Measurements from ENCODE around the gene USP46. TPM values are rescaled to one million over a fixed set of nuclear protein-coding genes. Genes with fewer than 3 reads are reported as not detected.

Gene USP46
- 1 to 10 TPM; 1.2 to 5.2 (median 1.8) TPM for polyA plus RNA-seq (ENCODE audit: low read depth in 6 of 6)

GRCh38 chr4:52659001-52659721, at the start of gene USP46:
Gene USP46, minus strand, starts transcription at chr4:52659301. Its CDS starts 151 bp downstream, at chr4:52659150.
- Mint-ChIP-seq H3K4me3 (peak within 1 kb of the TSS; percentile 87 to 96 (median 92)), H3K36me3 (peaks cover 0 to 7% of the 10 kb centered on the region in 2 donors), H3K9me3 (no peaks in the 10 kb centered on the region), H3K4me1 (peaks cover 8 to 31% (median 18%) of the 10 kb centered on the region in 3 donors), H3K27ac (peak within 1 kb of the TSS in 5 of 6 donors; percentile 69 to 92 (median 90)), H3K27me3 (peaks cover 0 to 3% (median 0%) of the 10 kb centered on the region in 3 donors)
- DNase-seq (peak; percentile 39), ATAC-seq (ENCODE audit: low read depth in 2 of 2) (peak; percentile 78 to 80)

- peaks cover 7 to 22% (median 8%) of the 10 kb centered on the region in 3 donors for H3K4me1 Mint-ChIP-seq
- H3K27me3 Mint-ChIP-seq: no peaks in the 10 kb centered on the region
- no peak for ATAC-seq (ENCODE audit: low read depth in 2 of 2)
- DNase-seq: no peak
- no peak overlapping the region for H3K27ac Mint-ChIP-seq
- H3K9me3 Mint-ChIP-seq: peaks cover 0 to 6% (median 0%) of the 10 kb centered on the region in 7 donors
- no peak overlapping the region for H3K4me3 Mint-ChIP-seq
- no peaks in the 10 kb centered on the region for H3K36me3 Mint-ChIP-seq
These were observed 45.6 kb upstream of the USP46 start for GRCh38 chr4:52704661-52705060.

- Mint-ChIP-seq H3K4me1 (peaks cover 2 to 17% (median 3%) of the 10 kb centered on the region in 3 donors), H3K4me3 (no peak overlapping the region), H3K36me3 (no peaks in the 10 kb centered on the region), H3K27ac (peak overlapping the region in 1 of 6 donors; percentile 72), H3K9me3 (peaks cover 0 to 2% (median 0%) of the 10 kb centered on the region in 7 donors), H3K27me3 (no peaks in the 10 kb centered on the region)
- ATAC-seq (ENCODE audit: low read depth in 2 of 2): no peak
- DNase-seq: no peak
These were observed 45.0 kb upstream of the USP46 start for GRCh38 chr4:52704133-52704532.

GRCh38 chr4:52701207-52701606, 42.1 kb upstream of the USP46 start:
- peak; percentile 11 for DNase-seq
- H3K27ac Mint-ChIP-seq: no peak overlapping the region
- H3K36me3 Mint-ChIP-seq: no peaks in the 10 kb centered on the region

GRCh38 chr4:52694936-52695335, 35.8 kb upstream of the USP46 start:
- Mint-ChIP-seq H3K36me3 (peaks cover 6 to 31% of the 10 kb centered on the region in 2 donors), H3K27me3 (peaks cover 0 to 23% (median 5%) of the 10 kb centered on the region in 3 donors), H3K4me3 (no peak overlapping the region), H3K27ac (no peak overlapping the region), H3K4me1 (peaks cover 0 to 6% (median 4%) of the 10 kb centered on the region in 3 donors), H3K9me3 (peaks cover 7 to 35% (median 26%) of the 10 kb centered on the region in 7 donors)
- no peak for DNase-seq
- no peak for ATAC-seq (ENCODE audit: low read depth in 2 of 2)

More at GRCh38 chr4:52701207-52701606, 42.1 kb upstream of the USP46 start:
- H3K4me3 Mint-ChIP-seq: no peak overlapping the region
- H3K4me1 Mint-ChIP-seq: peaks cover 0 to 18% (median 4%) of the 10 kb centered on the region in 3 donors
- H3K27me3 Mint-ChIP-seq: no peaks in the 10 kb centered on the region
- ATAC-seq (ENCODE audit: low read depth in 2 of 2): peak; percentile 80 to 92
- no peaks in the 10 kb centered on the region for H3K9me3 Mint-ChIP-seq

GRCh38 chr4:52693492-52693891, 34.4 kb upstream of the USP46 start:
- Mint-ChIP-seq H3K36me3 (peaks cover 6 to 31% of the 10 kb centered on the region in 2 donors), H3K4me1 (peaks cover 0 to 6% (median 4%) of the 10 kb centered on the region in 3 donors), H3K27ac (no peak overlapping the region), H3K9me3 (peaks cover 7 to 35% (median 26%) of the 10 kb centered on the region in 7 donors), H3K27me3 (peaks cover 0 to 23% (median 5%) of the 10 kb centered on the region in 3 donors), H3K4me3 (no peak overlapping the region)
- ATAC-seq (ENCODE audit: low read depth in 2 of 2) (no peak), DNase-seq (no peak)

GRCh38 chr4:52689096-52689495, 30.0 kb upstream of the USP46 start:
- H3K4me3 Mint-ChIP-seq: no peak overlapping the region
- no peak for DNase-seq
- peaks cover 3 to 20% (median 10%) of the 10 kb centered on the region in 3 donors for H3K27me3 Mint-ChIP-seq
- H3K36me3 Mint-ChIP-seq: peaks cover 10 to 30% of the 10 kb centered on the region in 2 donors
- H3K4me1 Mint-ChIP-seq: no peaks in the 10 kb centered on the region
- ATAC-seq (ENCODE audit: low read depth in 2 of 2): no peak
- H3K9me3 Mint-ChIP-seq: peaks cover 7 to 25% (median 16%) of the 10 kb centered on the region in 7 donors
- no peak overlapping the region for H3K27ac Mint-ChIP-seq

GRCh38 chr4:52687696-52688095, 28.6 kb upstream of the USP46 start:
- DNase-seq (no peak), ATAC-seq (ENCODE audit: low read depth in 2 of 2) (no peak)
- no peak overlapping the region for H3K27ac Mint-ChIP-seq
- no peak overlapping the region for H3K4me3 Mint-ChIP-seq
- H3K36me3 Mint-ChIP-seq: peaks cover 10 to 16% of the 10 kb centered on the region in 2 donors
- H3K4me1 Mint-ChIP-seq: no peaks in the 10 kb centered on the region
- peaks cover 0 to 12% (median 8%) of the 10 kb centered on the region in 7 donors for H3K9me3 Mint-ChIP-seq
- peaks cover 3 to 14% (median 10%) of the 10 kb centered on the region in 3 donors for H3K27me3 Mint-ChIP-seq

GRCh38 chr4:52685316-52685715, 26.2 kb upstream of the USP46 start:
- Mint-ChIP-seq H3K4me1 (no peaks in the 10 kb centered on the region), H3K4me3 (peak overlapping the region in 1 of 8 donors; percentile 10), H3K27me3 (peaks cover 3 to 15% (median 4%) of the 10 kb centered on the region in 3 donors), H3K27ac (no peak overlapping the region), H3K36me3 (peaks cover 4 to 6% of the 10 kb centered on the region in 2 donors), H3K9me3 (peaks cover 0 to 2% (median 0%) of the 10 kb centered on the region in 7 donors)
- ATAC-seq (ENCODE audit: low read depth in 2 of 2): no peak
- DNase-seq: no peak

- peaks cover 3 to 15% (median 4%) of the 10 kb centered on the region in 3 donors for H3K27me3 Mint-ChIP-seq
- no peak for ATAC-seq (ENCODE audit: low read depth in 2 of 2)
These were observed 25.8 kb upstream of the USP46 start for GRCh38 chr4:52684896-52685295.

GRCh38 chr4:52680381-52680780, 21.3 kb upstream of the USP46 start:
- DNase-seq (no peak), ATAC-seq (ENCODE audit: low read depth in 2 of 2) (no peak)
- H3K4me3 Mint-ChIP-seq: no peak overlapping the region
- no peak overlapping the region for H3K27ac Mint-ChIP-seq
- H3K36me3 Mint-ChIP-seq: peaks cover 3 to 4% of the 10 kb centered on the region in 2 donors
- H3K4me1 Mint-ChIP-seq: no peaks in the 10 kb centered on the region
- peaks cover 0 to 2% (median 0%) of the 10 kb centered on the region in 7 donors for H3K9me3 Mint-ChIP-seq
- peaks cover 0 to 19% (median 4%) of the 10 kb centered on the region in 3 donors for H3K27me3 Mint-ChIP-seq

More at GRCh38 chr4:52684896-52685295, 25.8 kb upstream of the USP46 start:
- no peak for DNase-seq
- Mint-ChIP-seq H3K27ac (no peak overlapping the region), H3K4me1 (no peaks in the 10 kb centered on the region), H3K36me3 (peaks cover 4 to 6% of the 10 kb centered on the region in 2 donors), H3K4me3 (no peak overlapping the region), H3K9me3 (peaks cover 0 to 2% (median 0%) of the 10 kb centered on the region in 7 donors)

GRCh38 chr4:52676536-52676935, 17.4 kb upstream of the USP46 start:
- Mint-ChIP-seq H3K9me3 (peaks cover 0 to 8% (median 4%) of the 10 kb centered on the region in 7 donors), H3K27me3 (peaks cover 0 to 15% (median 4%) of the 10 kb centered on the region in 3 donors), H3K36me3 (no peaks in the 10 kb centered on the region), H3K4me3 (no peak overlapping the region), H3K4me1 (no peaks in the 10 kb centered on the region), H3K27ac (no peak overlapping the region)
- no peak for DNase-seq
- no peak for ATAC-seq (ENCODE audit: low read depth in 2 of 2)

GRCh38 chr4:52675111-52675510, 16.0 kb upstream of the USP46 start:
- no peaks in the 10 kb centered on the region for H3K36me3 Mint-ChIP-seq
- peaks cover 0 to 15% (median 4%) of the 10 kb centered on the region in 3 donors for H3K27me3 Mint-ChIP-seq
- H3K4me3 Mint-ChIP-seq: no peak overlapping the region
- ATAC-seq (ENCODE audit: low read depth in 2 of 2) (no peak), DNase-seq (no peak)
- H3K4me1 Mint-ChIP-seq: no peaks in the 10 kb centered on the region
- H3K9me3 Mint-ChIP-seq: peaks cover 0 to 8% (median 4%) of the 10 kb centered on the region in 7 donors
- no peak overlapping the region for H3K27ac Mint-ChIP-seq

- H3K27me3 Mint-ChIP-seq: peaks cover 17 to 36% (median 22%) of the 10 kb centered on the region in 3 donors
- H3K4me3 Mint-ChIP-seq: no peak overlapping the region
- H3K4me1 Mint-ChIP-seq: no peaks in the 10 kb centered on the region
These were observed 11.6 kb upstream of the USP46 start for GRCh38 chr4:52670739-52671138.

More at GRCh38 chr4:52670739-52671138, 11.6 kb upstream of the USP46 start:
- Mint-ChIP-seq H3K27ac (no peak overlapping the region), H3K9me3 (peaks cover 0 to 8% (median 4%) of the 10 kb centered on the region in 7 donors), H3K36me3 (no peaks in the 10 kb centered on the region)
- DNase-seq (no peak), ATAC-seq (ENCODE audit: low read depth in 2 of 2) (no peak)
